ENCODE measurements around the gene RAP1A.

GRCh38 chr1:111597426-111597825, 22.2 kb upstream of the RAP1A start:
- TF ChIP-seq ZNF384 (IDR thresholded peaks at IDR 0.05) (no peak), NFRKB (IDR thresholded peaks at IDR 0.05) (no peak), PKNOX1 (IDR thresholded peaks at IDR 0.05) (no peak), HDGF (IDR thresholded peaks at IDR 0.05; ENCODE audit: borderline replicate concordance) (no peak), ARNT (IDR thresholded peaks at IDR 0.05) (no peak), LEF1 (IDR thresholded peaks at IDR 0.05; ENCODE audit: borderline replicate concordance) (no peak), SUZ12 (IDR thresholded peaks at IDR 0.05) (no peak), FOXM1 (IDR thresholded peaks at IDR 0.05; ENCODE audit: borderline replicate concordance) (no peak)

Measured in HEK293T (cell line).